ENCODE results near the gene ADGRV1. TPM values are rescaled to one million over a fixed set of nuclear protein-coding genes. Genes with fewer than 3 reads are reported as not detected.
A peak's percentile ranks its signal among the peaks of the same experiment; 100 is the strongest.

ADGRV1 gene
- total and polyA plus RNA-seq, 9 of the 15 experiments (the other 6 are each of a cell fraction or from before 2014, with no cell fraction given) = 21.7 to 156 (median 58.2) TPM

DNA sequence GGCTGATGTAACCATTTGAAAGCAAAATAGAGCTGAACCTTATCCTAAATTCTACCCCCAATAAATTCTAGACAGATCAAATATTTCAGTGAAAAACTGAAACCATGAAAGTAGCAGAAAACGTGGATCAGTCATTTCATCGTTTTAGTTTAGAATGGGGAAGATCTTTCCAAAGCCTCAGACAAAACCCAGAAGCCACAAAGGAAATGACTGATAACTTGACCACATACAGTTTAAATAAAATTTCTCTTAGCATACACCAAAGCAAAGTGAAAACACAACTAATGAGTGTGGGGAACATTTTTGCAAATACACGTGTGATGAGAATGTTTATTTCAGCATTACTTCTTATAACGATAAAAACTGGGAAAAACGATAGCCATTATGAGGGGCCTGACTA, 284.8 kb downstream of the ADGRV1 start:
- Histone ChIP-seq H2AFZ (ENCODE audit: low read depth, low read length) (no peak overlapping the region), H3K27ac (ENCODE audit: extremely low read depth, low read depth, low read length) (no peak overlapping the region), H3K9ac (ENCODE audit: insufficient read depth in 1 of 2, low read depth in 2 of 2, low read length in 2 of 2) (no peak overlapping the region), H3K79me2 (ENCODE audit: control insufficient read depth, insufficient read depth, low read length) (no peaks in the 10 kb centered on the region), H3K4me3 (no peak overlapping the region), H3K9me1 (ENCODE audit: control insufficient read depth, insufficient read depth, low read length) (no peaks in the 10 kb centered on the region), H4K20me1 (replicated peaks; ENCODE audit: control insufficient read depth, insufficient read depth, low read length) (no peaks in the 10 kb centered on the region), H3K9me3 (replicated peaks; ENCODE audit: control insufficient read depth, insufficient read depth, low read depth, low read length) (no peaks in the 10 kb centered on the region), H3K4me2 (ENCODE audit: insufficient read depth, low read length) (no peak overlapping the region), H3K27me3 (ENCODE audit: control insufficient read depth in 2 of 2, insufficient read depth in 2 of 2, low read length in 2 of 2) (no peaks in the 10 kb centered on the region), H3K36me3 (ENCODE audit: control insufficient read depth, insufficient read depth, low read length) (peaks cover 21% of the 10 kb centered on the region; the same call in 1 of the 3 replicates), H3K4me1 (replicated peaks in 1 of 2; ENCODE audit: control insufficient read depth in 2 of 2, insufficient read depth in 2 of 2, low read length in 2 of 2) (no peaks in the 10 kb centered on the region)
- ATAC-seq = no peak
- WGBS (ENCODE audit: insufficient coverage, low coverage, missing lambda C conversion rate) = 85% methylated on average over 5 of the region's 5 CpGs
- ChIA-PET POLR2A (no interaction called here), CTCF (ENCODE audit: low intra/inter-chr PET ratio) (no interaction called here)
- DNase-seq (ENCODE audit: extremely low read depth in 1 of 4, low spot score in 3 of 4) = no peak
- intact Hi-C loops (cut with micrococcal nuclease) (no loop called here), in situ Hi-C loops (cut with MboI) (no loop called here)
- FAIRE-seq = no peak
- TF ChIP-seq, protein P1, sequence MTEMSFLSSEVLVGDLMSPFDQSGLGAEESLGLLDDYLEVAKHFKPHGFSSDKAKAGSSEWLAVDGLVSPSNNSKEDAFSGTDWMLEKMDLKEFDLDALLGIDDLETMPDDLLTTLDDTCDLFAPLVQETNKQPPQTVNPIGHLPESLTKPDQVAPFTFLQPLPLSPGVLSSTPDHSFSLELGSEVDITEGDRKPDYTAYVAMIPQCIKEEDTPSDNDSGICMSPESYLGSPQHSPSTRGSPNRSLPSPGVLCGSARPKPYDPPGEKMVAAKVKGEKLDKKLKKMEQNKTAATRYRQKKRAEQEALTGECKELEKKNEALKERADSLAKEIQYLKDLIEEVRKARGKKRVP (CRISPR knock-in tag; IDR thresholded peaks at IDR 0.05) = no peak
- TF ChIP-seq POLR2AphosphoS2 (IDR thresholded peaks at IDR 0.05; ENCODE audit: low read length) = no peak
- TF ChIP-seq FOXJ2 (tag; IDR thresholded peaks at IDR 0.05) = no peak
- TF ChIP-seq SIN3A (IDR thresholded peaks at IDR 0.05; ENCODE audit: borderline replicate concordance in 2 of 2, control insufficient read depth in 1 of 2, low read depth in 2 of 2, low read length in 2 of 2) = no peak
- 0 out of 2 replicates have a peak, but pooled peaks have one; percentile 26 for TF ChIP-seq FOXM1 (IDR thresholded peaks at IDR 0.05; ENCODE audit: low read depth)
- no peak for TF ChIP-seq FOXM1 (CRISPR knock-in tag; IDR thresholded peaks at IDR 0.05; ENCODE audit: low read depth)
- TF ChIP-seq MCM3 (IDR thresholded peaks at IDR 0.05) = no peak
- TF ChIP-seq MED1 (CRISPR knock-in tag; IDR thresholded peaks at IDR 0.05; ENCODE audit: borderline replicate concordance) = no peak
- no peak for TF ChIP-seq ZNF311 (CRISPR knock-in tag; IDR thresholded peaks at IDR 0.05)
- TF ChIP-seq CHD4 (IDR thresholded peaks at IDR 0.05; ENCODE audit: insufficient read depth, insufficient replicate concordance, low read depth, low read length, poor library complexity, severe bottlenecking) = no peak
- TF ChIP-seq, protein P2, sequence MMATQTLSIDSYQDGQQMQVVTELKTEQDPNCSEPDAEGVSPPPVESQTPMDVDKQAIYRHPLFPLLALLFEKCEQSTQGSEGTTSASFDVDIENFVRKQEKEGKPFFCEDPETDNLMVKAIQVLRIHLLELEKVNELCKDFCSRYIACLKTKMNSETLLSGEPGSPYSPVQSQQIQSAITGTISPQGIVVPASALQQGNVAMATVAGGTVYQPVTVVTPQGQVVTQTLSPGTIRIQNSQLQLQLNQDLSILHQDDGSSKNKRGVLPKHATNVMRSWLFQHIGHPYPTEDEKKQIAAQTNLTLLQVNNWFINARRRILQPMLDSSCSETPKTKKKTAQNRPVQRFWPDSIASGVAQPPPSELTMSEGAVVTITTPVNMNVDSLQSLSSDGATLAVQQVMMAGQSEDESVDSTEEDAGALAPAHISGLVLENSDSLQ (IDR thresholded peaks at IDR 0.05) = no peak
- no peak for TF ChIP-seq CEBPG (CRISPR knock-in tag; IDR thresholded peaks at IDR 0.05)
- 0 out of 4 replicates have a peak, but pooled peaks of 1 of the 2 experiments have one; percentile 15 for TF ChIP-seq CEBPG (tag; conservative IDR thresholded peaks at IDR 0.05 in 1 of 2, IDR thresholded peaks at IDR 0.05 in 1 of 2)
- TF ChIP-seq, protein P3, sequence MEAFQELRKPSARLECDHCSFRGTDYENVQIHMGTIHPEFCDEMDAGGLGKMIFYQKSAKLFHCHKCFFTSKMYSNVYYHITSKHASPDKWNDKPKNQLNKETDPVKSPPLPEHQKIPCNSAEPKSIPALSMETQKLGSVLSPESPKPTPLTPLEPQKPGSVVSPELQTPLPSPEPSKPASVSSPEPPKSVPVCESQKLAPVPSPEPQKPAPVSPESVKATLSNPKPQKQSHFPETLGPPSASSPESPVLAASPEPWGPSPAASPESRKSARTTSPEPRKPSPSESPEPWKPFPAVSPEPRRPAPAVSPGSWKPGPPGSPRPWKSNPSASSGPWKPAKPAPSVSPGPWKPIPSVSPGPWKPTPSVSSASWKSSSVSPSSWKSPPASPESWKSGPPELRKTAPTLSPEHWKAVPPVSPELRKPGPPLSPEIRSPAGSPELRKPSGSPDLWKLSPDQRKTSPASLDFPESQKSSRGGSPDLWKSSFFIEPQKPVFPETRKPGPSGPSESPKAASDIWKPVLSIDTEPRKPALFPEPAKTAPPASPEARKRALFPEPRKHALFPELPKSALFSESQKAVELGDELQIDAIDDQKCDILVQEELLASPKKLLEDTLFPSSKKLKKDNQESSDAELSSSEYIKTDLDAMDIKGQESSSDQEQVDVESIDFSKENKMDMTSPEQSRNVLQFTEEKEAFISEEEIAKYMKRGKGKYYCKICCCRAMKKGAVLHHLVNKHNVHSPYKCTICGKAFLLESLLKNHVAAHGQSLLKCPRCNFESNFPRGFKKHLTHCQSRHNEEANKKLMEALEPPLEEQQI (IDR thresholded peaks at IDR 0.05) = 0 out of 2 replicates have a peak, but pooled peaks have one; percentile 25
- TF ChIP-seq CBX5 (IDR thresholded peaks at IDR 0.05; ENCODE audit: borderline replicate concordance, low read depth) = no peak
- TF ChIP-seq ETV5 (CRISPR knock-in tag; IDR thresholded peaks at IDR 0.05; ENCODE audit: low read depth) = no peak
- no TSS peak for BruUV-seq (replicated peaks)

Measured in K562 (cell line).